NCI-H1092 treated with DMSO at 0.1 percent for 48 hours (cell line): ENCODE data around the gene CNDP2.
A peak's percentile ranks its signal among the peaks of the same experiment; 100 is the strongest.

Experiments
- DNase-seq: peaks from one replicate; lab custom pipeline; 2025; lab: John Stamatoyannopoulos, UW

CNDP2 gene

GRCh38 chr18:74473976-74474640 lies 22.1 kb upstream of the CNDP2 start:
- no peak for DNase-seq

DNA sequence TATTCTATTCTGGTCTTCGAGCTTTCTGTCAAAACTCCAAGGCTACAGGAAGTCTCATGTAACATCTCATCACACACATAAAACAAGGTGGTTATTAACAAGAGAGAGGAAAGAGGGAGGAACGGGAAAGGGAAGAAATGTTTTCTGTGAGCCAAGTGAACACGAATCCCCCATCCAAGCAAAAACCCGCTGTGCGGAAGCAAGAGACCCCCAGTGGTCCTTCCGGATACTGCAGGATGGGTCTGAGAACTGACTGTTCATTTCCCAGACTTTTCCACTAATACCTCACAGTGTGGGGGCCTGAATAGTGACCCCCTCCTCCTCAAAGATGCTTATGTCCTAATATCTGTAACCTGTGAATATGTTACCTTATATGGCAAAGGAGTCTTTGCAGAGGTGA lies 20.0 kb upstream of the CNDP2 start:
- no peak for DNase-seq

- no peak for DNase-seq
Observed at GRCh38 chr18:74477771-74478170, 18.4 kb upstream of the CNDP2 start.

DNA sequence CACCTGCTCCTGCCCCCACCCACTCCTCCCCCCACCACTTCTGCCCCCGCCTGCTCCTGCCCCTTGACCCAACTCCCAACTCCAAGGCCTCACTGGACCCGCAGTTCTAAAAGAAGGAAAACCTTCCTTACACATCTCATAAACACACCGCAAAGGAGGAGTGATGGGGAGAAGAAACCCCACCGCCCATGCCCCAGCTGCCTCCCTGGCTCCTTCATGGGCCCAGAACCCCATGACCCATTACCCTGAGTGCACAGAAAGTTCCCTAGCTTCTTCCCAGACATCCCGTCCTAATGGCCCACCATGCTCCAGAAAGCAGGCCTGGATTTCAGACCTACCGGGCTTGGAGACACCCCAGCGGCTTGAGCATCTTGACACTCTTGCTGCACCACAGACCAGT lies 17.8 kb upstream of the CNDP2 start:
- no peak for DNase-seq

GRCh38 chr18:74478880-74479279 lies 17.3 kb upstream of the CNDP2 start:
- DNase-seq = no peak

GRCh38 chr18:74479486-74480148 lies 16.5 kb upstream of the CNDP2 start:
- no peak for DNase-seq

DNA sequence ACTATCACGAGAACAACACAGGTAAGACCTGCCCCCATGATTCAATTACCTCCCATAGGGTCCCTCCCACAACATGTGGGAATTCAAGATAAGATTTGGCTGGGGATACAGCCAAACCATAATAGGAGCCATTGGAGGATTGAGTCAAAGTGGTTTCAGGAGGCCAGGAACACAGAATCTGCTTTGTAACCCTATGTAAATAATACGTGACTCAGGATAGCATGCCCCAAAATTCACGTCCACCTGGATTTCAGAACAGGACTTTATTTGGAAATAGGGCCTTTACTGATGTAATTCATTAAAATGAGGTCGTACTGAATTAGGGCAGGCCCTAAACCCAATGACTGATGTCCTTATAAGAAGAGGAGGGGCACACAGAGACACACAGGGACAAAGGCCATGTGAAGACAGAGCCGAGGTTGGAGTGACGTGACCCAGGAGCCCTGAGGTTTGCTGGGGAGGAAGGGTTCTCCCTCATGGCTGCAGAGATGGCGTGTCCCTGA lies 16.0 kb upstream of the CNDP2 start:
- DNase-seq = no peak

- no peak for DNase-seq
Observed at GRCh38 chr18:74482697-74483096, 13.5 kb upstream of the CNDP2 start.

DNA sequence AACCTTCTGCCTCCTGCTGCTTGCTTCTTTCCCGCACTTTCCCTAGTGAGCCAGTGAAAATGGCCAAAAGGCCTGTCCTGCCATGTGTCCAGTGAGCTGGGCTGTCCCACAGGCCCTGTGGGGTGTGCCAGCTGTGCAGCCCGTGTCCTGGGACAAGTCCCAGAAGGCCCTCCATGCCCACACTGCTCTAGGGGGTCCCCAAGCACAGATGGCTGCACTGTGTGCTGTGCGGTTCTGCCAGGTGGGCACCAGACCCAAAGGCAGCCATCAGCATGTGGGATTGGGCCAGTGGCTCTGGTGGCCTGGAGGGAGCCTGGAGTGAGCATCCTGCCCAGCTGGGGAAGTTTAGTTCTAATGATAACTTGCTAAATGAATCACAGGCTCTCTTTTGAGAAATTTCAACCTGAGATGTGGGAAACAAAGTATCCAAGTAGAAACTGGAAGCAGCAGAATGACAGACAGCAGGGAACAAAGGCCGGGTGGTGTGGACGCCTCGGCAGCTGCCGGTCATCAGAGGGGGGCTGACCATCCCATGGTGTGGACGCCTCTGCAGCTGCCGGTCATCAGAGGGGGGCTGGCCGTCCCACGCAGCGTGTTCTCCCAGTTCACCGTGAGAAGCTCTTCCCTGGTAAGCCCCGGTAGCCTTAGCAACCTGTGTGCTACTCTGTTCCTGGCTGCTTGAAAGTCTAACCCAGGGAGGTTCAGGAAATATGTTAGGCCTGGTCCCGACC lies 9.9 kb upstream of the CNDP2 start:
- DNase-seq = peak; percentile 34

GRCh38 chr18:74488354-74488753 lies 7.8 kb upstream of the CNDP2 start:
- DNase-seq = no peak

DNA sequence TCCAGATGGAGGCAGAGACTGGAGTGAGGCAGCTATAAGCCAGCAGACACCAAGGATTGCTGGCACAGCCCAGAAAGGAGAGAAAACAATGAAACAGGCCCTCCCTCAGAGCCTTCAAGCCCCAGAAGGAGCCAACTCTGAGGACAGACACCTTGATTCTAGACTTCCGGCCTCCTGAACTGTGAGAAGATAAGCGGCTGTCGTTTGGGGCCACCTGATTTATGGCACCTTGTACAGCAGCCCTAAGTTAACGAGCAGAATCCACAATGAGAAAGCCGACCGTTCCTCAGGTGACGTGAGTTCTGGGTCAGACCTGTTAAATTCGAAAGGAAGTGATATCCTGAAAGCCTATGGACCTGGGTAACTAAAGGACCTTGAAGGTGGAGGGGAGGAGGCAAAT lies 7.3 kb upstream of the CNDP2 start:
- no peak for DNase-seq

- DNase-seq = no peak
Observed at GRCh38 chr18:74489676-74490075, 6.5 kb upstream of the CNDP2 start.

DNA sequence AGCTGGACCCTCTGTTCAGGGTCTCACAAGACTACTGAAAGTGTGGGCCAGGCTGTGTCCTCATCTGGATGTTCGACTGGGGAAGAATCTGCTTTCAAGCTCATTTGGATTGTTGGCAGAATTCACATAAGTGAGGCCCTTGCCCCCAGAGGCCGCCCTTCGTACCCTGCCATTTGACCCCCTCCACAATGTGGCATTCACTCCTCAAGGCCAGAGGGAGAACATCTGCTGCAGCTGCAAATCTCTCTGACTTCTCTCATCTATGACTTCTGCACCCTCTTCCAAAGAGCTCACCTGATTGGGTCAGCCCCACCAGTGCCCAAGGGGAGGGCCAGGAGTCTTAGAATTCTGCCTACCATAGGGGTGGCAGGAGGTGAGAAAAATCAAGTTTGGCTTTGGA lies 3.9 kb upstream of the CNDP2 start:
- no peak for DNase-seq

- DNase-seq = peak; percentile 83
Observed at GRCh38 chr18:74493689-74494088, 2.5 kb upstream of the CNDP2 start.

DNA sequence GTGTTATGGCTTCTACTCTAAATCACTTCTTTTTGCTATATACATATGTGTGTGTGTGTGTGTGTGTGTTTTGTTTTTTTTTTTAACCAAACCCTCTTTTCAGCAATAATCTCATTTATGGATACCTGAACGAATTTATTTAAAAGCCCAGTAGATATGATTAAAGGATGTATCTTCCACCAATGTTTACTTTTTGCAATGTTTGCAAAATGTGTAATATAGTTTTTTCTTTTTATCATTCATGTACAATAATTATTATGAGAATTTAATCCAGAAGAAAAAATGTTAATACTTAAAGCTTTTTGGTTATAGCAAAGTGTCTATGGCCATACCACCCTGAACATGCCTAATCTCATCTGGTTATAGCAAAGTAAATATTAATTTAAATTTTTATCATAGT lies 1.6 kb upstream of the CNDP2 start:
- no peak for DNase-seq

DNA sequence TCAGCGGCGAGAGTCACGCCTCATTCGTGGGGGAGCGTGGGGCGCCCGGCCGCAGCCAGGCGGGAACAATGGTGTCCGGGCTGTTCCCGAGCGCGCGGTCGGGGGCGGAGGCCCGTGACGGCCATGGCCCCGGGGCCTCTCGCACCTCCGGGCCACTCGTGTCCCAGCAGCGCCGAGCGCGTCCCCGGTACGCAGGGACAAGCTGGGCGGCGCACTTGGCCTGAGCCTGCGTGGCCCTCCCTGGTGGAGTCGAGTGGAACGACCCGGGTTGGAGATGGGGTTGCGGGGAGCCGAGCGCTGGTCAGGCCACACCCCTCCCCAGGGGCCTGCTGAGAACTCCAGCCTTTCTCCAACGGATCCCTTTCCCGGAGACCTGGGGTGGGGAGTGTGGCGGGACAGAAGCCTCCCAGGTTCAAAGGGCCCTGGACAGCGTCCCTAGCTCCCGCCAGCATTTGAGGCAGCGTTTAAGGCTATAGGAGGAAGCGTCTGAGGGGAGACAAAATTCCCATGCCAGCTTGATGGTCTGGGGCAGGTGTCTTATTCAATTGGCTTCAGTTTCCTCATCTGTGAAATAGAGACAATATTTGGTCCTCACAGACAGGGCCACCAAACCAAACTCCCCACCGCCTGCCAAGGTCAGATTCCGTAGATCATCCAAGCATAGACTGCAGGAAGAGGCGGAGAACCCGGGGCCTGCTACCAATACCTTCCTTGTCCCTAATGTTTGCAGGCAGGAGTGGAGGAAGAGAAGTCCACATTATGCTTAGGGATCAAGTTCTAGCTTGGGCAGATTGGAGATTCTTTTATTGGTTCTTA lies 553 bp downstream of the CNDP2 start:
- DNase-seq = peak; percentile 28

GRCh38 chr18:74497324-74497676 lies 1.1 kb downstream of the CNDP2 start:
- no peak for DNase-seq

DNA sequence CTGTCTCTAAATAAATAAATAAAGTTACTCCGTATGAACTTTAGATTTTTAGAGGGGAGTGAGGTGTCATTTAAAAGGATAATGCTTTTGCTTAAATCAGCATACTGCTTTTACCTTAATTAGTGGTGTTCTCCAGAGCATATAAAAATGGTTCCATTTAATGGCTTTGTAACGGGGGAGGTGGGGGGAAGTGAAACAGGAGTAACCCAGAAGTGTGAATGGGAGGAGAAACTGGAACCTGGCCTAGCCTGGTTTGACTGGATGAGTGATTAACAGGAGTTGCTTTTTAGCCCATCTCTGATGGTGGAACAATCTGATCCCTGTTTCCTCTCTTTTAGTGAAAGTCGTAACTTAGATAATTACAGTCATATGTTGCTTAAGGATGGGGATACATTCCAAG lies 1.6 kb downstream of the CNDP2 start:
- DNase-seq = no peak

DNA sequence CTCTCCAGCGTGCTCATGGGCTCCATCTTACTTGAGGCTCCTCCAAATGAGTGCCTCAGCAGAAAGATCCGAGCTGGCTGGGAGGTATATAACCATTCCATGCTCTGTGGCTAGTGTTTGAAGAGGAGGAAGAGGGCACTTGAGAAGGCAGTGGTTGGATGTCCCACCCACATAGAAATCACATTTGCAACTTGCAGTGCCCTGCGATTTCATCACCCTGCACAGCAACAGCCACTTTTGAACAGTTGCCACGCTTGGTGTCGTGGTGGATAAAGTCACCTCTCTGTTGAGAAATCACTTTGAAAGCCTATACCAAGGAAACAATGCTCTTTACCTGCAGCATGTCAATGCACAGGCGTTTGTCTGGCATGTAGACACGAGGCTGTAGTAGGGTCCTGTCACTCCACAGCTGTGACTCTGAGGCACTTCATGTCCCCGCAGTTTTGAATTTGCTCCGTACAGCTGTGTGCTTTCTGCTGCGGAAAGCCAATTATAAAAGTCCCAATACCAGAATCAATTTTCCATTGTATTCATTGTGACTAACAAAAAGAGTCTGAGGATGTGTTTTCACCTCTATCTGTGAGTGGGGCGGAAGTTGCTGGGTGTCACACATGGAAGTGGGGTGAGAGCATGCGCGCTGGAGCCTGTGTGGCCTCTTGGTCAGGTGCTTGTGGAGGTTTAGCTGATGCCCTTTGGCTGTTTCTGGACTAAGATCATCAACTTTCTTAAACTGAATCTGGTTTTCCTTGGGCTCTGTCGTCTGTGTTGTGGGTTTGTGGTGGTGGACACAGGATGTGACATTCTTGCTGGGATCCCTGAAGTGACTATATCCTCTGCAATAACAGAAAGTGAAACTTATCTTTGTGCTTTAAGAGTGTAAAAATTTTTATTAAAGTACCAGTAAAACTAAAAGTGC lies 2.8 kb downstream of the CNDP2 start:
- DNase-seq = no peak

- DNase-seq = no peak
Observed at GRCh38 chr18:74499633-74500032, 3.5 kb downstream of the CNDP2 start.

GRCh38 chr18:74500372-74500771 lies 4.2 kb downstream of the CNDP2 start:
- DNase-seq = no peak
